Measurements from ENCODE around the gene KIAA1671.

GRCh38 chr22:25048659-25049647 lies 96.4 kb downstream of the KIAA1671 start:
- TF ChIP-seq CTCF (IDR thresholded peaks at IDR 0.05), result peak in 3 of 4 experiments; percentile 79 to 92 (median 89)
- no peak for TF ChIP-seq POLR2AphosphoS5 (IDR thresholded peaks at IDR 0.05)
- TF ChIP-seq POLR2A (IDR thresholded peaks at IDR 0.05), result no peak

All from gastroesophageal sphincter (tissue), 3 donors.